Colonic mucosa (tissue), 4 donors: ENCODE data around the gene PLXNA2. TPM values are rescaled to one million over a fixed set of nuclear protein-coding genes. Genes with fewer than 3 reads are reported as not detected.

Experiments used
- DNase-seq: peaks from one replicate; pipeline ENCODE4 v3.0.0-alpha.2; 2020
- H3K27ac ChIP-seq: fragments of 200-600 bp; one replicate; pipeline ENCODE4 v1.8.0; 2021
- H3K27me3 ChIP-seq: fragments of 200-600 bp; one replicate; pipeline ENCODE4 v1.8.0; 2021
- H3K36me3 ChIP-seq: fragments of 200-600 bp; one replicate; pipeline ENCODE4 v1.8.0; 2021
- H3K4me1 ChIP-seq: fragments of 200-600 bp; one replicate; pipeline ENCODE4 v1.8.0; 2021; ENCODE audit warnings: mild to moderate bottlenecking
- H3K4me3 ChIP-seq: fragments of 200-600 bp; one replicate; pipeline ENCODE4 v1.8.0; 2021
- H3K9ac ChIP-seq, 2 donors: one replicate each; pipeline ENCODE4 v1.7.0; 2013; ENCODE audit warnings: control low read depth in 2 of 2, low read depth in 2 of 2, low read length in 2 of 2
- H3K9me3 ChIP-seq: fragments of 200-600 bp; one replicate; pipeline ENCODE4 v1.8.0; 2021
- intact Hi-C: fragments of 100-400 bp; cut with DNase I; formaldehyde crosslinking; loops from one replicate; pipeline ENCODE4 v1.14.1; 2022
- total RNA-seq, 2 donors: library from RNA; stranded (reverse); fragmentation: NEBNext Ultra II Directional in 1 of 2; extraction: Animal tissue kit (Norgen Biotek cat#: 25700) in 1 of 2; gene quantifications; one replicate each; pipeline ENCODE4 v1.2.1, GENCODE V29; 2021
- TF ChIP-seq, protein P1 (sequence below): fragments of 200-600 bp; IDR thresholded peaks from one replicate; pipeline ENCODE4 v1.8.0; 2022; ENCODE audit warnings: antibody characterized with exemption, mild to moderate bottlenecking
- donor health status: healthy.
- donor health status: DM: no; HTN: no; CAD: no.
- donor health status: DM: no; HTN: no; CAD: no.

The PLXNA2 gene
- total RNA-seq, 2 donors from 2014 or later = 46.1 to 81.6 TPM

GRCh38 chr1:208187499-208188041, 56.6 kb downstream of the PLXNA2 start:
- H3K4me1 ChIP-seq = peaks cover 14% of the 10 kb centered on the region
- no peaks in the 10 kb centered on the region for H3K36me3 ChIP-seq
- H3K27ac ChIP-seq = no peak overlapping the region
- no peak for DNase-seq
- H3K9ac ChIP-seq = no peak overlapping the region
- H3K27me3 ChIP-seq = no peaks in the 10 kb centered on the region
- no peaks in the 10 kb centered on the region for H3K9me3 ChIP-seq
- intact Hi-C loops = loop anchor here (10.0 kb wide), 1 partner anchor 47 kb away; no protein-coding TSS in a partner anchor
- TF ChIP-seq, protein P1, sequence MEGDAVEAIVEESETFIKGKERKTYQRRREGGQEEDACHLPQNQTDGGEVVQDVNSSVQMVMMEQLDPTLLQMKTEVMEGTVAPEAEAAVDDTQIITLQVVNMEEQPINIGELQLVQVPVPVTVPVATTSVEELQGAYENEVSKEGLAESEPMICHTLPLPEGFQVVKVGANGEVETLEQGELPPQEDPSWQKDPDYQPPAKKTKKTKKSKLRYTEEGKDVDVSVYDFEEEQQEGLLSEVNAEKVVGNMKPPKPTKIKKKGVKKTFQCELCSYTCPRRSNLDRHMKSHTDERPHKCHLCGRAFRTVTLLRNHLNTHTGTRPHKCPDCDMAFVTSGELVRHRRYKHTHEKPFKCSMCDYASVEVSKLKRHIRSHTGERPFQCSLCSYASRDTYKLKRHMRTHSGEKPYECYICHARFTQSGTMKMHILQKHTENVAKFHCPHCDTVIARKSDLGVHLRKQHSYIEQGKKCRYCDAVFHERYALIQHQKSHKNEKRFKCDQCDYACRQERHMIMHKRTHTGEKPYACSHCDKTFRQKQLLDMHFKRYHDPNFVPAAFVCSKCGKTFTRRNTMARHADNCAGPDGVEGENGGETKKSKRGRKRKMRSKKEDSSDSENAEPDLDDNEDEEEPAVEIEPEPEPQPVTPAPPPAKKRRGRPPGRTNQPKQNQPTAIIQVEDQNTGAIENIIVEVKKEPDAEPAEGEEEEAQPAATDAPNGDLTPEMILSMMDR = no peak
- no peak overlapping the region for H3K4me3 ChIP-seq

DNA sequence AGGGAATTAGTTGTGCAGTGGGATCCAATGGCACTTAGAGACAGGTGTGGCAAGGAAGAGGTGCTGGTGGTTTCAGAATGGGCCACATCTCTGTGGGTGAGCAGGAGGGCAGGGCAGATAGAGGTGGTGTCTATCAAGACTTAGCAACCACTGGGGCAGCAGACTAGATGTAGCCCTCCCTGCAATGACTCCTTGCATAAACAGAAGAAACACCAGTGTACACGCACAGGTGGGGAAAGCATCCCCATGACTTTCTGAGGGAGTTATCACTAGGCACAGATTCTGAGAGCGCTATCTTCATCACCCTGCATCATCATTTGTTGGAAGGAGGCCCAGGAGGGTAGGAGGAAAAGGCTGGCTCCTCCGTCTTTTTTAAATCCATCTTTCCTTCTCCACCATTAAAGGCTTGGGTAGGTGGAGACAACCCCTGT, 58.4 kb downstream of the PLXNA2 start:
- Histone ChIP-seq H3K4me3 (no peak overlapping the region), H3K9me3 (no peaks in the 10 kb centered on the region), H3K27ac (no peak overlapping the region), H3K9ac (no peak overlapping the region), H3K36me3 (no peaks in the 10 kb centered on the region), H3K4me1 (peaks cover 21% of the 10 kb centered on the region), H3K27me3 (no peaks in the 10 kb centered on the region)
- TF ChIP-seq, protein P1 = no peak
- no peak for DNase-seq
- intact Hi-C loops = loop anchor here (10.0 kb wide), 1 partner anchor 49 kb away; no protein-coding TSS in a partner anchor

- Histone ChIP-seq H3K27ac (peak overlapping the region; percentile 82), H3K9ac (peak overlapping the region in 1 of 2 donors; percentile 30), H3K4me3 (no peak overlapping the region), H3K36me3 (no peaks in the 10 kb centered on the region), H3K9me3 (no peaks in the 10 kb centered on the region), H3K4me1 (peaks cover 21% of the 10 kb centered on the region), H3K27me3 (no peaks in the 10 kb centered on the region)
- intact Hi-C loops = loop anchor here (10.0 kb wide), 1 partner anchor 50 kb away; no protein-coding TSS in a partner anchor
- no peak for DNase-seq
- TF ChIP-seq, protein P1 = no peak
Measured at GRCh38 chr1:208184966-208185654, 59.1 kb downstream of the PLXNA2 start.

DNA sequence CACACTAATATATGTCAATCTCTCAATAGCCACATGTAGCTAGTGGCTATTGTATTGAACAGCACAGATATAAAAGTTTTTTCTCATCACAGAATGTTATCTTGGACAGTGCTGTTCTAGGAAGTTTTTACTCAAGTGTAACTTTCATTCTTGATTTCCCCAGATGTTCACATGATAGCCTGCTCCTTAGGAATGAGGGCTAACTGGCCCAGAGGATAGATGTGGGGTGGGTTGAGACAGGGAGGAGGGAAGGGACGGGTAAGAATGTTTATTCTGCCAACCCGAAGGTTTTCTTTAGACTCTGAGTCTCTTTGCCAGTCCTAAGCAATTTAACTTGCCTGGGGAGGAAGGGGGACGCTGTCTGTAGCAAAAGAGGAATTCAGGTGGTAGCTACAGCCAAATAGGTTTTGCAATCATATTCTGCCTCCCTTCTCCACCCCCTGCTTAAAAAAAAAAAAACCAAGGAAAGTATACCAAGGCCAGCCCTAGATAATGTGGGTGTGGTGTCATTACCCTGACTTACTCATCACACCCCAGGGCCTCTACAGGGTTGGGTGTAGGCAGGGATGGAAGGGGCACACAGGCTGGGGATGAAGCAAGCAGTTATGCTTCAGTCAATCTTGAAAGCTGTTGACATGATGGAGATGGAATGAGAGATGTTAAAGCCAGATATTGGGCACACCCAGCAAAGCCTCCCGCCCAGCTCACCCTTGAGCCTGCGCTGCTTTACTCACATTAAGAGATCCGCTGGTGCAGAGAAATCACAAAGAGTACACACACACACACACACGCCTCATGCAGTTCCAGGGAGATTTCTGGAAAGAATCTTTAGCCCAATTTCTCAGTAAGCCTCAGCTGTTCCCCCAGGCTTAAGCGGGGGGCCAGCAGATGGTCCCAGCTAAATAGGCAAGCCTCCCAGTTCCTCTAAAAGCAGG, 59.9 kb downstream of the PLXNA2 start:
- no peak overlapping the region for H3K4me3 ChIP-seq
- H3K36me3 ChIP-seq = no peaks in the 10 kb centered on the region
- H3K9ac ChIP-seq = peak overlapping the region in 1 of 2 donors; percentile 30
- DNase-seq = peak; percentile 86
- TF ChIP-seq, protein P1 = no peak
- H3K27me3 ChIP-seq = no peaks in the 10 kb centered on the region
- H3K4me1 ChIP-seq = peaks cover 27% of the 10 kb centered on the region
- intact Hi-C loops = loop anchor here (10.0 kb wide), 1 partner anchor 51 kb away; no protein-coding TSS in a partner anchor
- H3K27ac ChIP-seq = peak overlapping the region; percentile 82
- no peaks in the 10 kb centered on the region for H3K9me3 ChIP-seq
